ENCODE data around the gene TMEM220. TPM values are rescaled to one million over a fixed set of nuclear protein-coding genes. Genes with fewer than 3 reads are reported as not detected.

Gene TMEM220
- total and polyA plus RNA-seq, 8 donors = 4.9 to 14.1 (median 8.1) TPM; not detected in 2

DNA sequence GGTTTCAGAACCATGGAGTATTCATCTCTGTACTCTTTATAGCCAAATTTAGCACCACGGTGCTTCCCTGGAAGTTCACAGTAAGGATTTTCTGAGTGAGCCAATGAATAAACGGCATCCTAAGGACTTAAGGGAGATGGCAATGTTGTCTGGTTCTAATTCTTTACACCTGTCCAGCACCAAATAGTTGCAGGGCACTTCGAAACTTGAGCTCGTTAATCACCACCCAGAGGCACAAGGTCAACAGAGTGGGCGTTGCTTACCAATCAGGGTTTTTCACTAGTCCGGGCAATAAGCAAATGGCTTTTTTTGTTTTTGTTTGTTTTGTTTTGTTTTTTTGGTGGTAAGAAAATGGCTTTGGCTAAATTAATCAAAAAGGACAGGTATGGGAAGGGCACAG, 28.2 kb upstream of the TMEM220 start:
- Histone ChIP-seq H3K27me3 (no peaks in the 10 kb centered on the region), H3K9me3 (no peaks in the 10 kb centered on the region), H3K36me3 (no peaks in the 10 kb centered on the region), H3K4me3 (no peak overlapping the region), H3K27ac (peak overlapping the region; percentile 82 to 92 (median 83)), H3K4me1 (peaks cover 38 to 48% (median 39%) of the 10 kb centered on the region in 4 donors)
- DNase-seq = peak in 1 of 2 donors; percentile 57
- 39 to 59% (median 49%) methylated on average over 6 of the region's 6 CpGs for WGBS, 5 donors
- TF ChIP-seq, protein P1, sequence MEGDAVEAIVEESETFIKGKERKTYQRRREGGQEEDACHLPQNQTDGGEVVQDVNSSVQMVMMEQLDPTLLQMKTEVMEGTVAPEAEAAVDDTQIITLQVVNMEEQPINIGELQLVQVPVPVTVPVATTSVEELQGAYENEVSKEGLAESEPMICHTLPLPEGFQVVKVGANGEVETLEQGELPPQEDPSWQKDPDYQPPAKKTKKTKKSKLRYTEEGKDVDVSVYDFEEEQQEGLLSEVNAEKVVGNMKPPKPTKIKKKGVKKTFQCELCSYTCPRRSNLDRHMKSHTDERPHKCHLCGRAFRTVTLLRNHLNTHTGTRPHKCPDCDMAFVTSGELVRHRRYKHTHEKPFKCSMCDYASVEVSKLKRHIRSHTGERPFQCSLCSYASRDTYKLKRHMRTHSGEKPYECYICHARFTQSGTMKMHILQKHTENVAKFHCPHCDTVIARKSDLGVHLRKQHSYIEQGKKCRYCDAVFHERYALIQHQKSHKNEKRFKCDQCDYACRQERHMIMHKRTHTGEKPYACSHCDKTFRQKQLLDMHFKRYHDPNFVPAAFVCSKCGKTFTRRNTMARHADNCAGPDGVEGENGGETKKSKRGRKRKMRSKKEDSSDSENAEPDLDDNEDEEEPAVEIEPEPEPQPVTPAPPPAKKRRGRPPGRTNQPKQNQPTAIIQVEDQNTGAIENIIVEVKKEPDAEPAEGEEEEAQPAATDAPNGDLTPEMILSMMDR (IDR thresholded peaks at IDR 0.05) = no peak
- TF ChIP-seq EP300 (IDR thresholded peaks at IDR 0.05) = no peak
- TF ChIP-seq POLR2AphosphoS5 (IDR thresholded peaks at IDR 0.05) = no peak
- no peak for TF ChIP-seq POLR2A (IDR thresholded peaks at IDR 0.05)
- intact Hi-C loops (cut with DNase I; ENCODE audit: low total_unique reads) = no loop called here

- H3K4me1 ChIP-seq = peaks cover 38 to 51% (median 41%) of the 10 kb centered on the region in 4 donors
- TF ChIP-seq, protein P1 (IDR thresholded peaks at IDR 0.05) = no peak
- TF ChIP-seq EP300 (IDR thresholded peaks at IDR 0.05) = no peak
- 34 to 59% (median 50%) methylated on average over 2 of the region's 2 CpGs for WGBS, 5 donors
- no peaks in the 10 kb centered on the region for H3K9me3 ChIP-seq
- H3K27me3 ChIP-seq = no peaks in the 10 kb centered on the region
- no peaks in the 10 kb centered on the region for H3K36me3 ChIP-seq
- no peak for DNase-seq
- peak overlapping the region; percentile 82 to 92 (median 83) for H3K27ac ChIP-seq
- no peak overlapping the region for H3K4me3 ChIP-seq
- intact Hi-C loops (cut with DNase I; ENCODE audit: low total_unique reads) = no loop called here
These were observed 27.8 kb upstream of the TMEM220 start for GRCh38 chr17:10757647-10758046.

- H3K9me3 ChIP-seq = no peaks in the 10 kb centered on the region
- no peaks in the 10 kb centered on the region for H3K27me3 ChIP-seq
- TF ChIP-seq POLR2A (IDR thresholded peaks at IDR 0.05) (no peak), POLR2AphosphoS5 (IDR thresholded peaks at IDR 0.05) (peak in 2 of 3 donors; percentile 66 to 75), EP300 (IDR thresholded peaks at IDR 0.05) (no peak)
- TF ChIP-seq, protein P1 (IDR thresholded peaks at IDR 0.05) = no peak
- DNase-seq = peak; percentile 78 to 95
- WGBS, 5 donors = 30 to 55% (median 53%) methylated on average over 6 of the region's 6 CpGs
- intact Hi-C loops (cut with DNase I; ENCODE audit: low total_unique reads) = no loop called here
- peak overlapping the region; percentile 82 to 92 (median 83) for H3K27ac ChIP-seq
- H3K4me1 ChIP-seq = peaks cover 38 to 56% (median 43%) of the 10 kb centered on the region in 4 donors
- H3K36me3 ChIP-seq = no peaks in the 10 kb centered on the region
- H3K4me3 ChIP-seq = no peak overlapping the region
These were observed 27.2 kb upstream of the TMEM220 start for GRCh38 chr17:10757067-10757466.

GRCh38 chr17:10756619-10757018, 26.8 kb upstream of the TMEM220 start:
- Histone ChIP-seq H3K27ac (peak overlapping the region; percentile 82 to 92 (median 83)), H3K27me3 (no peaks in the 10 kb centered on the region), H3K4me1 (peaks cover 38 to 56% (median 44%) of the 10 kb centered on the region in 4 donors), H3K4me3 (no peak overlapping the region), H3K36me3 (no peaks in the 10 kb centered on the region), H3K9me3 (no peaks in the 10 kb centered on the region)
- 26 to 70% (median 44%) methylated on average over 2 of the region's 2 CpGs for WGBS, 5 donors
- TF ChIP-seq, protein P1 (IDR thresholded peaks at IDR 0.05) = no peak
- peak in 1 of 3 donors; percentile 1 for TF ChIP-seq POLR2AphosphoS5 (IDR thresholded peaks at IDR 0.05)
- intact Hi-C loops (cut with DNase I; ENCODE audit: low total_unique reads) = no loop called here
- peak in 1 of 2 donors; percentile 61 for DNase-seq

Measured in stomach (tissue), 9 donors.